Neural progenitor cell (in vitro differentiated cells): ENCODE results near the gene MRPL51. TPM values are rescaled to one million over a fixed set of nuclear protein-coding genes. Genes with fewer than 3 reads are reported as not detected.

Source experiments
- DNase-seq: peaks from one replicate; pipeline ENCODE4 v3.0.0-alpha.2; 2016; ENCODE audit warnings: low spot score
- H2AFZ ChIP-seq: fragments of 200-600 bp; sonication (generic); replicated peaks from 2 replicates; pipeline ENCODE4 v1.6.1; 2016; ENCODE audit warnings: antibody characterized with exemption
- H3F3A ChIP-seq: fragments of 200-600 bp; sonication (generic); 2 replicates; pipeline ENCODE4 v1.6.1; 2016; ENCODE audit warnings: antibody characterized with exemption, low read depth
- H3K27ac ChIP-seq: fragments of 200-600 bp; sonication (generic); 2 replicates; pipeline ENCODE4 v1.5.1; 2016; ENCODE audit warnings: mild to moderate bottlenecking
- H3K27me3 ChIP-seq: fragments of 200-600 bp; sonication (generic); 2 replicates; pipeline ENCODE4 v1.6.1; 2016; ENCODE audit warnings: mild to moderate bottlenecking, moderate library complexity
- H3K36me3 ChIP-seq: fragments of 200-600 bp; sonication (generic); 2 replicates; pipeline ENCODE4 v1.5.1; 2016
- H3K4me1 ChIP-seq: fragments of 200-600 bp; sonication (generic); 2 replicates; pipeline ENCODE4 v1.6.1; 2016; ENCODE audit warnings: mixed run types
- H3K4me2 ChIP-seq: fragments of 200-600 bp; sonication (generic); 2 replicates; pipeline ENCODE4 v1.6.1; 2016
- H3K4me3 ChIP-seq: fragments of 200-600 bp; sonication (generic); 2 replicates; pipeline ENCODE4 v1.5.1; 2016
- H3K79me2 ChIP-seq: fragments of 200-600 bp; sonication (generic); 2 replicates; pipeline ENCODE4 v1.6.1; 2016; ENCODE audit warnings: low read depth
- H3K9ac ChIP-seq: fragments of 200-600 bp; sonication (generic); 2 replicates; pipeline ENCODE4 v1.6.1; 2016
- H3K9me3 ChIP-seq: fragments of 200-600 bp; sonication (generic); 2 replicates; pipeline ENCODE4 v1.5.1; 2016; ENCODE audit warnings: low read depth
- H4K20me1 ChIP-seq: fragments of 200-600 bp; sonication (generic); 2 replicates; pipeline ENCODE4 v1.6.1; 2016; ENCODE audit warnings: low read depth
- H3K27ac Mint-ChIP-seq: 3 replicates; pipeline ENCODE4 v1.8.0; 2021; ENCODE audit warnings: mixed read lengths
- H3K27me3 Mint-ChIP-seq: 2 replicates; pipeline ENCODE4 v1.8.0; 2022; ENCODE audit warnings: low read depth, mild to moderate bottlenecking, inconsistent platforms, moderate library complexity, mixed read lengths; ENCODE audit not compliant: insufficient read depth
- H3K36me3 Mint-ChIP-seq: 3 replicates; pipeline ENCODE4 v1.8.0; 2021; ENCODE audit warnings: mixed read lengths
- H3K4me1 Mint-ChIP-seq: 3 replicates; pipeline ENCODE4 v1.8.0; 2021; ENCODE audit warnings: mixed read lengths
- H3K4me3 Mint-ChIP-seq: 3 replicates; pipeline ENCODE4 v1.8.0; 2021; ENCODE audit warnings: mild to moderate bottlenecking, moderate library complexity, mixed read lengths
- H3K9me3 Mint-ChIP-seq: 3 replicates; pipeline ENCODE4 v1.8.0; 2020; ENCODE audit warnings: mixed read lengths
- CTCF ChIP-seq: fragments of 200-600 bp; sonication (generic); IDR thresholded peaks from 2 replicates; pipeline ENCODE4 v1.5.1; 2017; ENCODE audit warnings: antibody characterized with exemption, mild to moderate bottlenecking
- EZH2 ChIP-seq: fragments of 200-600 bp; sonication (generic); IDR thresholded peaks from 2 replicates; pipeline ENCODE4 v1.6.1; 2017; ENCODE audit warnings: antibody characterized with exemption, mild to moderate bottlenecking, moderate library complexity
- EZH2phosphoT487 ChIP-seq: fragments of 200-600 bp; sonication (generic); IDR thresholded peaks from 2 replicates; pipeline ENCODE4 v1.6.1; 2017; ENCODE audit warnings: antibody characterized with exemption
- total RNA-seq: library from RNA; depleted of rRNA; stranded (reverse); fragments of >200 nt; gene quantifications from 2 replicates; pipeline ENCODE4 v1.2.3, GENCODE V29; 2015; ENCODE audit warnings: low replicate concordance

The MRPL51 gene
- total RNA-seq, 1 donor from 2014 or later, result 143 TPM

GRCh38 chr12:6534695-6534944 is 41.6 kb upstream of the MRPL51 start:
- peaks cover 57% of the 10 kb centered on the region for H3K79me2 ChIP-seq
- Mint-ChIP-seq H3K36me3 (peaks cover 33% of the 10 kb centered on the region), H3K9me3 (no peaks in the 10 kb centered on the region), H3K27me3 (peaks cover 18% of the 10 kb centered on the region), H3K4me3 (peak overlapping the region; percentile 95), H3K27ac (no peak overlapping the region), H3K4me1 (peaks cover 48% of the 10 kb centered on the region)
- peak overlapping the region; percentile 85 for H3K27ac ChIP-seq
- peak overlapping the region; percentile 74 for H3K9ac ChIP-seq
- H4K20me1 ChIP-seq, result peaks cover 62% of the 10 kb centered on the region
- H2AFZ ChIP-seq, result no peak overlapping the region
- no peaks in the 10 kb centered on the region for H3K27me3 ChIP-seq
- H3K9me3 ChIP-seq, result no peaks in the 10 kb centered on the region
- no peak for DNase-seq
- H3F3A ChIP-seq, result peaks cover 95% of the 10 kb centered on the region
- H3K4me3 ChIP-seq, result peak overlapping the region; percentile 89
- H3K4me2 ChIP-seq, result peak overlapping the region; percentile 99
- peaks cover 29% of the 10 kb centered on the region for H3K4me1 ChIP-seq
- H3K36me3 ChIP-seq, result peaks cover 6% of the 10 kb centered on the region
- TF ChIP-seq EZH2 (no peak), CTCF (no peak), EZH2phosphoT487 (no peak)

- H3K27me3 ChIP-seq, result no peaks in the 10 kb centered on the region
- no peak within 1 kb of the TSS for H2AFZ ChIP-seq
- peak within 1 kb of the TSS; percentile 100 for H3K27ac Mint-ChIP-seq
- no peaks in the 10 kb centered on the region for H3K9me3 Mint-ChIP-seq
- peak within 1 kb of the TSS; percentile 95 for H3K4me3 Mint-ChIP-seq
- peaks cover 32% of the 10 kb centered on the region for H3K36me3 Mint-ChIP-seq
- peaks cover 6% of the 10 kb centered on the region for H3K36me3 ChIP-seq
- H3K4me2 ChIP-seq, result peak within 1 kb of the TSS; percentile 99
- no peaks in the 10 kb centered on the region for H3K9me3 ChIP-seq
- peak; percentile 97 for DNase-seq
- H3F3A ChIP-seq, result peaks cover 91% of the 10 kb centered on the region
- H4K20me1 ChIP-seq, result peaks cover 57% of the 10 kb centered on the region
- H3K4me1 Mint-ChIP-seq, result peaks cover 47% of the 10 kb centered on the region
- peaks cover 29% of the 10 kb centered on the region for H3K4me1 ChIP-seq
- peaks cover 19% of the 10 kb centered on the region for H3K27me3 Mint-ChIP-seq
- no peak for TF ChIP-seq CTCF
- TF ChIP-seq EZH2, result peak; percentile 7
- TF ChIP-seq EZH2phosphoT487, result no peak
- H3K79me2 ChIP-seq, result peaks cover 57% of the 10 kb centered on the region
- H3K4me3 ChIP-seq, result peak within 1 kb of the TSS; percentile 89
- peak within 1 kb of the TSS; percentile 85 for H3K27ac ChIP-seq
- H3K9ac ChIP-seq, result peak within 1 kb of the TSS; percentile 74
These were observed 41.0 kb upstream of the MRPL51 start, which contains the start of gene GAPDH for GRCh38 chr12:6533923-6534694. Gene GAPDH, plus strand, starts transcription at chr12:6534517. Its CDS starts 316 bp downstream, at chr12:6534833.

GRCh38 chr12:6533653-6533922 is 40.5 kb upstream of the MRPL51 start:
- Mint-ChIP-seq H3K36me3 (peaks cover 37% of the 10 kb centered on the region), H3K4me3 (peak overlapping the region; percentile 95), H3K27ac (peak overlapping the region; percentile 93), H3K9me3 (no peaks in the 10 kb centered on the region), H3K4me1 (peaks cover 50% of the 10 kb centered on the region), H3K27me3 (peaks cover 20% of the 10 kb centered on the region)
- Histone ChIP-seq H3K27me3 (no peaks in the 10 kb centered on the region), H3K9ac (peak overlapping the region; percentile 40), H4K20me1 (peaks cover 52% of the 10 kb centered on the region), H3K36me3 (peaks cover 6% of the 10 kb centered on the region), H3K79me2 (peaks cover 57% of the 10 kb centered on the region), H2AFZ (no peak overlapping the region), H3K4me3 (peak overlapping the region; percentile 89), H3K4me2 (peak overlapping the region; percentile 99), H3K9me3 (no peaks in the 10 kb centered on the region), H3K27ac (peak overlapping the region; percentile 85), H3F3A (peaks cover 86% of the 10 kb centered on the region), H3K4me1 (peaks cover 29% of the 10 kb centered on the region)
- no peak for TF ChIP-seq CTCF
- TF ChIP-seq EZH2, result peak; percentile 26
- TF ChIP-seq EZH2phosphoT487, result no peak
- DNase-seq, result peak; percentile 80
